ENCODE results near the gene COL4A1. TPM values are rescaled to one million over a fixed set of nuclear protein-coding genes. Genes with fewer than 3 reads are reported as not detected.

COL4A1 gene
- total RNA-seq, 1 donor from 2014 or later, result 1,996 TPM

DNA sequence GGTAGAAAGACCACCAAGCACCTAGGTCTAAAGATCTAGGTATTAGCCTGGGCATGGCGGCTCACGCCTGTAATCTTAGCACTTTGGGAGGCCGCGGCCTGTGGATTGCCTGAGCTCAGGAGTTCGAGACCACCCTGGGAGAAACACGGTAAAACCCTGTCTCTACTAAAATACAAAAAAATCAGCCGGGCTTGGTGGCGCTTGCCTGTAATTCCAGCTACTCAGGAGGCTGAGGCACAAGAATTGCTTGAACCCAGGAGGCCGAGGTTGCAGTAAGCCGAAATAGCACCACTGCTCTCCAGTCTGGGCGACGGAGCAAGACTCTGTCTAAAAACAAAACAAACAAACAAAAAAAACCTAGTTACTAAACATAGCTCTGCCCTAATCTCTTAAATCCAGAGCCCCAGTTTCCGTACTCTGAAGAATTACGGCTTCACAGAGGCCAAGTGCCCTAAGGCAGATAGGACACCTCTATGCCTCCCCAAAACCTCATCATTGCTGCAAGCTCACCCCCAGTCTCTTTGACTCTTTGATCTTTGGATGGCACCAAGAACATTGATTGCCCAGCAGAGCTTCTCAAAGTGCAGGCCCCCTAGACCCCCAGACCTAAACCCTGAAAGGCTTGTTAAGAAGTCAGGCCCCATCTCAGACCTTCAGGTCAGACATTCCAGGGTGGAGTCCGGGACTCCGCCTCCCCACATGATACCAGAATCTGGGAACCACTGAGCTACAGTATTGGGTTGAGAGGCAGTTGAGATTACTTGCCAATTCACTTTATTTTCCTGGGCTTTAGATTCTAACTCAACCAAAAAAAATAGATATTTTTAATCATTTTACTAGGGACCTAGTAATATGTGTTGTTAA, 2.9 kb upstream of the COL4A1 start:
- DNase-seq (ENCODE audit: low spot score), result peak; percentile 33

GRCh38 chr13:110308656-110309359, 1.9 kb upstream of the COL4A1 start:
- peak; percentile 51 for DNase-seq (ENCODE audit: low spot score)

DNA sequence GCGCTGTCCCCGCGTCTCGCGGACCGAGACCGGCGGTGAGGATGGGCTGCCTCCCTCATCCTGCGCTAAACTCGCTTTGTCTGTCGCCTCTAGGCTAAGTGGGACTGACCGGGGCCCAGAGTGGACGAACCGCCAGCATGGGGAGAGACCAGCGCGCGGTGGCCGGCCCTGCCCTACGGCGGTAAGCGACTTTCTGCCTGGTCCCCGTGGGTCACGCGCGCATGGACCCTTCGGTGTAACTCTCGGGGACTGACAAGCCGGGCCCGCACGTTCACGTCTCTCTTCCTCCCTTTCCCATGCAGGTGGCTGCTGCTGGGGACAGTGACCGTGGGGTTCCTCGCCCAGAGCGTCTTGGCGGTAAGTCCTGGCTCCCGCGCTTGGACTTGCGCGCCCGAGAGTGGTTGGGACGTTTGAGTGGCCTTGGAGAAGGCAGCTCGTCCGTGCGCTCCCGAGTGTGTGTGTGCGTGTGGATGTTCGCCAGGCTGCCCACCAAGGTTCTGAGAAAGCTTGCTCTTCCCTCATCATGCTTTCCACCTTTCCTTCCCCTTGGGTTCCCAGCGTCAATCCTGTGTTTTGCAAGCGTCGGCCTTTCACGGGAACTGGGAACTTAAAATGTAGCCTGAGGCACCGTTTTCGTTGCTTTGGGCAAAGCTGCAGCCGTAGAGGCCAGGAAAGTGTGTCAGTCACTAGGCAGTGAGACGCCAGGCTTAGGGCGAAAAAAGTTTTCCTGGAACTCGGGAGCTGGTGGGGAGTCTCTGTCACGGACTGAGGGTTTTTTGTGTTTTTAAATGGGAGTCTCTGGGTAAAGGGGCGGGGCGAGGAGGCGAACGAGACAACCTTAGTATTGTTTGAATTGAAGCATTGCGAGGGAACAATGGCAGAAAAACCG, 1.1 kb upstream of the COL4A1 start:
- DNase-seq (ENCODE audit: low spot score), result peak; percentile 47

DNA sequence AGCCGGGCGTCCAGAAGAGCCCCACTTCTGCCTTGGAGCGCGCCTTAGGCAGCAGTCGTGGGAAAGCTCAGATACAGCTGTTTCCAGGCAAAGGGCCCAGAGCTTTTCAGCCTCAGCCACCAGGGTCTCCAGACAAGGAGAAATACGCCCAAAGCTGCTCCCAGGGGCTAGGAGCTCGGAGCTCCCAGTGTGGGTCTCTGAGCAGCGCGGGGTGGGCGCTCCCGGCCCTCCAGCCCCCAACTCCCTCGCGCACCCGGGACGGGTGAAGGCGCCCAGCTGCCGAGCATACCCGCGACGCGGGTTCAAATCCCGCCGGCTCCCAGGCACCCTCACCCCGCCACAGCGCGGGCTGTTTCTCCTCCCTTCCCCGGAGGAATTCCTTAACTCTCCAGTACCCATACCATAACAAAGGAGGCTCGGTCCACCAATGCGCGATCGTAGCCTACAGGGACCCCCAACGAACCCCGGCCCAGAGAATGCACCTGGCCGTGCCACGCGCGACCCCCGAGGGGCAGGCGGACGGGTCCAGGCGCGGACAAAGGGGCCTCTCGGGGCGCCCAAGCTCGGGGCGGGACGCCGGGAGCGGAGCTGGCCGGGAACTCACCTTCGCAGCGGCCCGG, 507 bp downstream of the COL4A1 start:
- DNase-seq (ENCODE audit: low spot score), result peak; percentile 89

DNA sequence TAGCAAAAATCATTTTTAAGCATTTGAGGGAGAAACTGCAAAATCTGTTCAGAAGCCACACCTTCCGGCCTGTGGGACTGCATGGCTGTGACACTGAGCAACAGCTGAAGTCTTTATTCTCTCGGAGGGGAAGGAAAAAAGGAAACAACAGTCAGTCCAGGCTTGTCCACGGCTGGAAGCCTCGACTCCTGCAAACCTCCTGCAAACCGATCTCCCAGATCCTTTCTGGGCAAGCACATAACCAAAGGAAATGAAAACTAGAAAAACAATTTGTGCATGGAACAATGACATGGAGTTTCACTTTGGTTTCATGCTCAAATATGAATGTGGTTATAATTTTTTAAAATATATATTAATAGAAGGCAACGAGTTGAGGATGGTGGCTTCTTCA, 1.0 kb downstream of the COL4A1 start:
- peak; percentile 30 for DNase-seq (ENCODE audit: low spot score)

DNA sequence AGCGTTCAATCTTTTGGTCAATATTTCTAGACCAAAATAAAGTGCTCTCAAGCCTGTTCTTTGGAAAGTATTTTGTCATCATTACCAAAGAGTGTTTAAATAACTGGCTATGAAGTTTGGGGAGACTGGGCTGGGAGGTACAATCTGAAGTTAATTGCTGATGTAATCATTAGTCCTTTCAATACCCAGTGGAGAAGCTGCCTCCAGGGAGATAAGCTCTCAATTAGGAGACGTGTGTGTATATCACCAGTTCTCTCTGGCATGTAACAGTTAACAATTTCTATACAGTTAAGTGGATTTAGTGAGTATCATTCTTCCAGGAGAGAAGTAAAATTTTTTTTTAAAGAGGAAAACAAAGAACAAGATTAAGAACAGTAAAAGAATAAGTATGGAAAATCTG, 1.4 kb downstream of the COL4A1 start:
- DNase-seq (ENCODE audit: low spot score), result no peak

GRCh38 chr13:110305001-110305400, 2.0 kb downstream of the COL4A1 start:
- DNase-seq (ENCODE audit: low spot score), result no peak

DNA sequence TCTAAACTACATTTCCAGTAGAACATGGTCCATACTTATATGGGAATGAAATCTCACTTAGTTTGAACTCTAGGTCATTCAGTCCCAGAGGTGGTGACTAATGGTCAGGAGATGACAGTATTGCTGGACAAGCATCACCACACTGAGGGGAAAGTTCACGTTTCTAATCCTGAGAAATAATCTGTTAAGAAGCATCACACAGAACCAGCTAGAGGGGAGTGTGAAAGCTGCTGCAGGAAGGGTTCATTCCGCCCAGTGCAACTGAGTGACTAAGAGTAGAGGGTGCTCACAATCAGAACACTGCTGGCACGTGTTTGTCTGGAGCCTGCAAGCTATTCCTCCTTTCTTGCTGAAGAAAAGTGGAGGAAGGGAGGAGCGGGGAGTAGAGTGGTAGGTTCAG, 2.7 kb downstream of the COL4A1 start:
- DNase-seq (ENCODE audit: low spot score), result no peak

DNA sequence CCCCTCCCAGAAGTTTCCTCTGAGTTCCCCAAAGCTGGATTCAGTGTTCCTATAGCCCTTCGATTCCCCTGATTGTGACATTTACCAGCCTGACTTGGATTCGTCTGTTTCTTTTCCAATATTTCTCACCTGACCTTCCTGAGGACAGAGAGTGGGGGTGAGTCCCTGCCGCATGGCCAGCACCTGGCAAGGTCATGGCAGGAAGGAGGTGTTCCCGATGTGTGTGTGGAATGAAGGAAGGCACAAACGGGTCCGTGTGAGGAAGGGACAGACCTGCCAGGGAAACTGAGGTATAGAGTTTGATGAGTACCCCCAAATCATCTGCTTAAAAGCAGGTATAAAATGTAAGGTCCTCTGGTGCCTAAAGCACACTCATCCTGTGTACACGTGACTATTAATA, 3.3 kb downstream of the COL4A1 start:
- peak; percentile 73 for DNase-seq (ENCODE audit: low spot score)

GRCh38 chr13:110302997-110303396, 4.0 kb downstream of the COL4A1 start:
- no peak for DNase-seq (ENCODE audit: low spot score)

DNA sequence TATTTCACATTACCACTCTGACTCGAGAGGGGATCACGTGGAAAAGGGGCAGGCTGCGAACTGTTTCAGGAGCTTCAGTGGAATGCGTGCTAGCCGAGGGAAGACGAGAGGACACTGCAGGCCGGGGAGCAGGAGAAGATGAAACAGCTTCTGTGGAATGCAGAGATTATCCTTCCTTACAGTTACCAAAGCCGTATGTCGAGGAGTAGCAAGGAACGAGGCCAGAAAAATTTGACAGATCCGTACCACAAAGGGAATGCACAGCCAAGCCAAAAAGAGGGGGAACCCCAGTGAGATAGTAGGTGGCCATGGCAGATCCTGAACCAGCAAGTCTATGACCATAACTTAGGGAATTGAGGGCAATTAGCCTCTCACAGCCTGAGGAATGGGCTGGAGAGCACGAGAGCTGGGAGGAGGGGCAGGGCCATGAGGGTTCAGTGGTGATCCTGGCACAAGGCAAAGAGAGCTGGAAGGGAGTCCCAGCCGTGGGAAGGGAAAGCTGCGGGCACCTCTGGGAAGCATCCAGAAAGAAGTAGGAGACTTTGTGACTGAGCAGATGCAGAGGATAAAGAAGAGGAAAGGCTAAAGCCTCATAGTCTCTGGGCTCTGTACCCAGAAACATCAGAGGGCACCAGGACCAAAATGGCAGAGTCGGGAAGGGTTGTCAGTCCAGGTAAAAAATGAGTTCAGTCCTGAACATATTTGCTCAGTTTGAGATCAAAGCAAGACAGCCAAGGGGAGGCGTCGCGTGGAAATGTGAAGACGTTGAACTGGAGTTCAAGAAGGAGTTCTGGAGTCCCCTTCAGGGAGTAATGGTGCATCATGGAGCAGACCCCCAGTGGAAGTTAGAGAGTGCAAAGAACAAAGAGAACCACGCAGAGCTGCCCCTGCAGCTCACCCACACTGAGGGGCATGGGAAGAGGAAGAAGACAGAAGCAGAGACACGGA, 5.1 kb downstream of the COL4A1 start:
- DNase-seq (ENCODE audit: low spot score), result peak; percentile 60

- DNase-seq (ENCODE audit: low spot score), result peak; percentile 47
Observed at GRCh38 chr13:110301083-110301482, 5.9 kb downstream of the COL4A1 start.

DNA sequence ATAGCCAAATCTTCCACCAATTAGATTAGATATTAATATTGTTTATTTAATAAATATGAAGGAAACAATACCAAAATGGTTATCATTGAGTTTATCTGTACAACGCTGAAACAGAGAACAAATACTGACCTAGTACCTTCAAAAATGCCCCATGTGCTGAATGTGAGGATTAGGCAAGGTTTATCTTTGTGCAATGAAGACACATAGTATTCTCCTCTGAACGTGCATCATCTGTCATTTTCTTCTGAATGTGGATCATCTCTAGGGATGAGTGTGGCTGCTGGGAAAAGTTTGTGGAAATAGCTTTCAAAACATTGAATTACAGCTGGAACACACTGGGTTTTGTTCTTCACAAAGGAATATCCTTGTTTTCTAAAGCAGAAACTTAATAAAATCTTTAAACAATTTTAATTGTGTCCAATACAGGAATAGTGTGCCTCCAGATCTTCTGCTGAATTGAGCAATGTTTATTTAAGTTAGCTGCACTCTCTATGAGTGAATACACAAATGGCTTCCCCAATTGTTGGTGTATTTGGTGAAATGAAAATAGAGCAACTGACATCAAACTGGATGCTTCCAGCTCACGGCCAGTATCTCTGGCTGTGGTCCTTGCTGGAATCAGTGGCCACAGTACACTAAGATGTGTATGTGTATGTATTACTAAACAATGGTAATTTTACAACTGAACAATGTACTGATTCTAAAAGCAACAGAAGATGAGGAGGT, 6.7 kb downstream of the COL4A1 start:
- no peak for DNase-seq (ENCODE audit: low spot score)

DNA sequence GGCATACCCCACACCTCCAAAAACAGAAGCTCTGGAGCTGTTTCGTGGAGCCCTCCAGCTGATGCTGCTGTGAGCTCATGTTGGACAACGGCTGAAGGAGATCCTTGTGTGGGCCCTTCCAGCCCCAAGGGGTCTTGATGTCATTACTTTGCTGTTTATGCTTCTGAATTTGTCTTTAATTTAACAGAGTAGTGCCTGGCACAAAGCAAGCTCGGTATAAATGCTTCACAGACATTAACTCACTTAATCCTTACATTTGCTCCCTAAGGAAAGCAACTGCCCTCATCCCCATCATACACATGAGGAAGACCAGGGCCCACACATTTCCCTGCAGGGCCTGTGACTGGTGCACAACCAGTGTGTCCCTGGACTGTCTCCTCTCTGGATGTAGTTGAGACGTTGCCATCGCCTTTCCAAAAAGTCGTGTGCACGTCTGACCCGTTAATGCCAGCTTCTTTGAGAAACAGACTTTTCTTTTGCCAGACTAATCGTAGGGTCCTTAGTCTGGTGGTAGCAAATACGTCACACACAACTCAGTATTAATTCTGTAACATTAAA, 7.6 kb downstream of the COL4A1 start:
- DNase-seq (ENCODE audit: low spot score), result no peak

GRCh38 chr13:110298505-110299282, 8.3 kb downstream of the COL4A1 start:
- DNase-seq (ENCODE audit: low spot score), result peak; percentile 82

GRCh38 chr13:110297766-110298504, 9.0 kb downstream of the COL4A1 start:
- DNase-seq (ENCODE audit: low spot score), result no peak

DNA sequence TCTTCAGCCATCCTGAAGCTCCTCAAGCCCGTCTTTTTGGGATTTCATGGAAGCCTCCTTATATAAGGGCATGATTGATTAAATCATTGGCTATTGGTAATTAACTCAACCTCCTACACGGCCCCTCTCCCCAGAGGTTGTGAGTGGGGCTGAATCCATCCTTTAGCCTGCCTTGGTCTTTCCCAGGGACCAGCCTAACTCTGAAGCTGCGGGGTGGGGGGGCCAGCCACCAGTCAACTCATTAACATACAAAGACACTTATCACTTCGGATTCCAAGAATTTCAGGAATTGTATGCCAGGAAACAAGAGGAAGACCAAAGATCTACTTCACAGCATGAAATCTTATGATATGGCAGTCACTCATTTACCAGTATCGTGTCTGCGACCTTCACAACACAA, 9.9 kb downstream of the COL4A1 start:
- DNase-seq (ENCODE audit: low spot score), result no peak

All from mesenteric fat pad (tissue), 1 donor.